ENCODE measurements around the gene CTBP2. TPM values are rescaled to one million over a fixed set of nuclear protein-coding genes. Genes with fewer than 3 reads are reported as not detected.
"Not testable (repeated sequence)": the region's sequence is repeated elsewhere in the genome, so short reads cannot be mapped to it uniquely, and the experiment has no call there.

The CTBP2 gene
- total RNA-seq, 2 donors from 2014 or later, result 107 to 142 TPM

GRCh38 chr10:125082881-125083575 lies 77.3 kb downstream of the CTBP2 start:
- ATAC-seq (no peak), DNase-seq (no peak)
- intact Hi-C loops (cut with DNase I, micrococcal nuclease), result no loop called here

- intact Hi-C loops (cut with DNase I, micrococcal nuclease); DNase-seq; ATAC-seq: not testable (repeated sequence)
Measured at GRCh38 chr10:125082471-125082870, 77.9 kb downstream of the CTBP2 start.

GRCh38 chr10:125081931-125082330 lies 78.4 kb downstream of the CTBP2 start:
- no peak for ATAC-seq
- no peak for DNase-seq
- intact Hi-C loops (cut with DNase I, micrococcal nuclease), result no loop called here

- ATAC-seq (no peak), DNase-seq (no peak)
- intact Hi-C loops (cut with DNase I, micrococcal nuclease), result no loop called here
Measured at GRCh38 chr10:125080984-125081383, 79.4 kb downstream of the CTBP2 start.

- no peak for DNase-seq
- intact Hi-C loops (cut with DNase I, micrococcal nuclease), result no loop called here
- no peak for ATAC-seq
Measured at GRCh38 chr10:125080296-125080695, 80.1 kb downstream of the CTBP2 start.

GRCh38 chr10:125079091-125079600 lies 81.2 kb downstream of the CTBP2 start:
- DNase-seq, result no peak
- intact Hi-C loops (cut with DNase I, micrococcal nuclease), result no loop called here
- no peak for ATAC-seq

- DNase-seq (no peak), ATAC-seq (no peak)
- intact Hi-C loops (cut with DNase I, micrococcal nuclease), result no loop called here
Measured at GRCh38 chr10:125076891-125077541, 83.3 kb downstream of the CTBP2 start.

- no peak for DNase-seq
- intact Hi-C loops (cut with DNase I, micrococcal nuclease), result no loop called here
Measured at GRCh38 chr10:125076121-125076825, 84.1 kb downstream of the CTBP2 start.

GRCh38 chr10:125073996-125074395 lies 86.4 kb downstream of the CTBP2 start:
- DNase-seq (no peak), ATAC-seq (no peak)
- intact Hi-C loops (cut with DNase I, micrococcal nuclease), result no loop called here

More at GRCh38 chr10:125076121-125076825, 84.1 kb downstream of the CTBP2 start:
- ATAC-seq, result peak; percentile 4

GRCh38 chr10:125072794-125073193 lies 87.6 kb downstream of the CTBP2 start:
- no peak for ATAC-seq
- no peak for DNase-seq
- intact Hi-C loops (cut with DNase I, micrococcal nuclease), result no loop called here

GRCh38 chr10:125071008-125071407 lies 89.4 kb downstream of the CTBP2 start:
- intact Hi-C loops (cut with DNase I, micrococcal nuclease), result no loop called here
- ATAC-seq, result no peak
- no peak for DNase-seq

- DNase-seq (peak; percentile 46 to 61), ATAC-seq (peak; percentile 74)
- intact Hi-C loops (cut with DNase I, micrococcal nuclease), result loop anchor here in 1 of 2 donors (10.0 kb wide), 1 partner anchor 76 kb away; no protein-coding TSS in a partner anchor
Measured at GRCh38 chr10:125068406-125068805, 92.0 kb downstream of the CTBP2 start.

GRCh38 chr10:125067764-125068163 lies 92.6 kb downstream of the CTBP2 start:
- ATAC-seq (no peak), DNase-seq (no peak)
- intact Hi-C loops (cut with DNase I, micrococcal nuclease), result loop anchor here in 1 of 2 donors (10.0 kb wide), 1 partner anchor 77 kb away; no protein-coding TSS in a partner anchor

GRCh38 chr10:125066764-125067450 lies 93.5 kb downstream of the CTBP2 start:
- intact Hi-C loops (cut with DNase I, micrococcal nuclease), result loop anchor here in 1 of 2 donors (10.0 kb wide), 1 partner anchor 78 kb away; no protein-coding TSS in a partner anchor
- ATAC-seq, result no peak
- DNase-seq, result no peak

- ATAC-seq (peak; percentile 70), DNase-seq (no peak)
- intact Hi-C loops (cut with DNase I, micrococcal nuclease), result loop anchor here in 1 of 2 donors (10.0 kb wide), 1 partner anchor 80 kb away; no protein-coding TSS in a partner anchor
Measured at GRCh38 chr10:125064681-125065492, 95.5 kb downstream of the CTBP2 start.

GRCh38 chr10:125063256-125063925 lies 97.0 kb downstream of the CTBP2 start:
- intact Hi-C loops (cut with DNase I, micrococcal nuclease), result loop anchor here in 1 of 2 donors (10.0 kb wide), 1 partner anchor 81 kb away; no protein-coding TSS in a partner anchor
- ATAC-seq, result no peak
- no peak for DNase-seq

- ATAC-seq (no peak), DNase-seq (no peak)
- intact Hi-C loops (cut with DNase I, micrococcal nuclease), result loop anchor here in 1 of 2 donors (10.0 kb wide), 1 partner anchor 82 kb away; no protein-coding TSS in a partner anchor
Measured at GRCh38 chr10:125062914-125063230, 97.5 kb downstream of the CTBP2 start.

Data from left colon (tissue), 2 donors.